K562 (cell line): Measurements from ENCODE around the gene GIMAP8. TPM values are rescaled to one million over a fixed set of nuclear protein-coding genes. Genes with fewer than 3 reads are reported as not detected.

Source experiments
- ATAC-seq: fragments of 200-7000 bp; cut with Tn5 transposase; 3 replicates; pipeline ENCODE4 v1.9.1; 2020; ENCODE audit warnings: moderate library complexity
- Bru-seq: library from RNA; stranded (reverse); fragments of 400-500 nt; gene quantifications from one replicate; lab custom pipeline; 2021; lab: Mats Ljungman, UMichigan
- BruChase-seq, 2 experiments: library from RNA; stranded (reverse); fragments of 400-500 nt; gene quantifications; one replicate each; lab custom pipeline; 2021; lab: Mats Ljungman, UMichigan
- BruUV-seq: library from RNA; stranded (reverse); fragments of 400-500 nt; replicated peaks from 2 replicates; lab custom pipeline; 2021; lab: Mats Ljungman, UMichigan
- CTCF ChIA-PET: fragments of 300-600 bp; formaldehyde crosslinking; extraction: SDS; loops from one replicate; lab custom pipeline; 2021; ENCODE audit warnings: low intra/inter-chr PET ratio; lab: Yijun Ruan, JAX
- POLR2A ChIA-PET: fragments of 300-600, 350-650 bp; sonication (Branson Sonifier 250); formaldehyde crosslinking; extraction: SDS; loops from one replicate; lab custom pipeline; 2021; ENCODE audit warnings: antibody characterized with exemption, inconsistent platforms; lab: Yijun Ruan, JAX
- DNase-seq, 4 experiments: peaks; one replicate each; pipeline versions ENCODE4 v3.0.0 to v3.0.0-alpha.2; 2011 to 2018; ENCODE audit warnings: low spot score in 3 of 4, mixed read lengths in 3 of 4; ENCODE audit errors: extremely low read depth in 1 of 4
- FAIRE-seq: peaks from 2 replicates; lab custom pipeline; 2011; peaks lifted over from hg19 to GRCh38; lab: Jason Lieb, UNC
- H2AFZ ChIP-seq: 2 replicates; pipeline ENCODE4 v1.6.0; 2011; ENCODE audit warnings: low read depth, low read length, control low read depth, inconsistent platforms
- H3K27ac ChIP-seq: fragments of 200-600 bp; 3 replicates; pipeline ENCODE4 v1.8.0; 2011; ENCODE audit warnings: low read depth, mild to moderate bottlenecking, control low read depth, inconsistent platforms, low read length, moderate library complexity, mixed read lengths; ENCODE audit errors: extremely low read depth
- H3K27me3 ChIP-seq, 2 experiments: fragments of 300-600 bp in 1 of 2; 2 replicates in 1 of 2; 3 replicates in 1 of 2; pipeline versions ENCODE4 v1.6.0 to v1.8.0; 2011; ENCODE audit warnings: inconsistent platforms in 2 of 2, low read length in 2 of 2, mild to moderate bottlenecking in 1 of 2, mixed read lengths in 1 of 2, moderate library complexity in 1 of 2; ENCODE audit not compliant: control insufficient read depth in 2 of 2, insufficient read depth in 2 of 2
- H3K36me3 ChIP-seq: fragments of 300-600 bp; 3 replicates; pipeline ENCODE4 v1.8.0; 2011; ENCODE audit warnings: mild to moderate bottlenecking, low read length, inconsistent platforms; ENCODE audit not compliant: control insufficient read depth, insufficient read depth
- H3K4me1 ChIP-seq, 2 experiments: fragments of 200-600 bp in 1 of 2; replicated peaks in 1 of 2; 2 replicates in 1 of 2; 3 replicates in 1 of 2; pipeline versions ENCODE4 v1.5.1 to v1.8.0; 2011; ENCODE audit warnings: inconsistent platforms in 2 of 2, low read length in 2 of 2, mild to moderate bottlenecking in 1 of 2, mixed read lengths in 1 of 2, moderate library complexity in 1 of 2; ENCODE audit not compliant: control insufficient read depth in 2 of 2, insufficient read depth in 2 of 2
- H3K4me2 ChIP-seq: 2 replicates; pipeline ENCODE4 v1.6.1; 2011; ENCODE audit warnings: low read length, control low read depth, inconsistent platforms, mixed read lengths; ENCODE audit not compliant: insufficient read depth
- H3K4me3 ChIP-seq: fragments of 200-600 bp; sonication (generic), shearing (Covaris generic); 2 replicates; pipeline ENCODE4 v1.5.1; 2016; ENCODE audit warnings: control low read depth, inconsistent platforms
- H3K79me2 ChIP-seq: fragments of 200-600 bp; 3 replicates; pipeline ENCODE4 v1.8.0; 2011; ENCODE audit warnings: low read length, inconsistent platforms; ENCODE audit not compliant: control insufficient read depth, insufficient read depth
- H3K9ac ChIP-seq, 2 experiments: 2 replicates each; pipeline versions ENCODE4 v1.6.0 to v1.6.1; 2011; ENCODE audit warnings: low read depth in 2 of 2, low read length in 2 of 2, control low read depth in 1 of 2, inconsistent platforms in 1 of 2, mild to moderate bottlenecking in 1 of 2, mixed read lengths in 1 of 2; ENCODE audit not compliant: insufficient read depth in 1 of 2
- H3K9me1 ChIP-seq: one replicate; pipeline ENCODE4 v1.6.0; 2011; ENCODE audit warnings: inconsistent platforms, mild to moderate bottlenecking, low read length, moderate library complexity; ENCODE audit not compliant: control insufficient read depth, insufficient read depth
- H3K9me3 ChIP-seq: replicated peaks from 2 replicates; pipeline ENCODE4 v1.5.1; 2011; ENCODE audit warnings: low read depth, low read length, inconsistent platforms; ENCODE audit not compliant: control insufficient read depth, insufficient read depth
- H4K20me1 ChIP-seq: replicated peaks from 2 replicates; pipeline ENCODE4 v1.6.1; 2011; ENCODE audit warnings: low read length, inconsistent platforms, mixed read lengths; ENCODE audit not compliant: control insufficient read depth, insufficient read depth
- SPI1 ChIP-seq: IDR thresholded peaks from 2 replicates; pipeline ENCODE4 v1.6.1; 2011; ENCODE audit warnings: low read depth, low read length, control low read depth, borderline replicate concordance
- ZNF280B ChIP-seq: fragments of 250-450 bp; sonication (Bioruptor Pico); IDR thresholded peaks from 2 replicates; pipeline ENCODE4 v1.5.1; 2021; ENCODE audit warnings: mild to moderate bottlenecking
- WGBS: fragments of 100-300 bp; shearing (Covaris generic); methylation state at CpG from one replicate; pipeline ENCODE4 v1.1.6; 2016; ENCODE audit warnings: low coverage, mixed read lengths; ENCODE audit not compliant: insufficient coverage; ENCODE audit errors: missing lambda C conversion rate; 5-methylcytosine and 5-hydroxymethylcytosine counted together
- in situ Hi-C: fragments of 300-500 bp; cut with MboI; formaldehyde crosslinking; loops from 4 replicates; pipeline ENCODE4 v1.15.0; 2018; ENCODE audit warnings: inconsistent platforms, mixed read lengths
- intact Hi-C: fragments of 100-400 bp; cut with micrococcal nuclease; formaldehyde crosslinking; loops from 2 replicates; pipeline ENCODE4 v1.14.2; 2022
- long read RNA-seq, 3 experiments: library from polyadenylated mRNA in 2 of 3; library from RNA in 1 of 3; unstranded in 2 of 3; stranded (forward) in 1 of 3; transcript quantifications; one replicate each; pipeline ENCODE4 v2.0.0, GENCODE V29; 2019 to 2022
- polyA minus RNA-seq, 3 experiments: library from RNA; depleted of rRNA, polyadenylated mRNA; stranded (reverse); fragments of >200 nt; gene quantifications; 2 replicates each; pipeline ENCODE4 v1.2.3, GENCODE V29; 2011
- polyA plus RNA-seq, 8 experiments: library from polyadenylated mRNA; depleted of rRNA in 4 of 8; stranded (reverse) in 5 of 8; unstranded in 3 of 8; fragments of >200 nt; fragmentation: Nextera tagmentation in 2 of 8; fragmentation: Illumina TruSeq in 1 of 8; extraction: Ambion mirVana in 2 of 8; extraction: Trizol in 1 of 8; gene quantifications; 2 replicates each; pipeline versions ENCODE4 v1.2.1 to v1.2.3, GENCODE V29; 2011 to 2014; ENCODE audit warnings: inconsistent platforms in 1 of 8, missing spikeins in 1 of 8
- total RNA-seq, 7 experiments: library from RNA; depleted of rRNA in 6 of 7; stranded (reverse); fragments of >200 nt in 6 of 7; fragmentation: Illumina TruSeq in 2 of 7; extraction: Trizol in 2 of 7; gene quantifications; 2 replicates each; pipeline versions ENCODE4 v1.2.1 to v1.2.3, GENCODE V29; 2011 to 2021; ENCODE audit warnings: low replicate concordance in 1 of 7

Gene GIMAP8
- total RNA-seq (2011; cell fraction: chromatin; rRNA removed; ENCODE audit: low replicate concordance), result not detected in 2 replicates
- not detected in 2 replicates for total RNA-seq (2011; cell fraction: nucleolus; rRNA removed)
- total RNA-seq (2011; cell fraction: nucleoplasm; rRNA removed), result not detected in 2 replicates
- total RNA-seq (2014; rRNA removed), result not detected in 2 replicates
- total RNA-seq (2014; rRNA removed; fragmentation: Illumina TruSeq; extraction: Trizol), result not detected in 2 replicates
- not detected in 2 replicates for total RNA-seq (2015; rRNA removed; fragmentation: Illumina TruSeq; extraction: Trizol)
- total RNA-seq (2021), result 0.16 TPM in 1 of 2 replicates, not detected in the other
- polyA plus RNA-seq (2011; rRNA removed), result not detected in 2 replicates
- not detected in 2 replicates for polyA plus RNA-seq (2011; cell fraction: cytosol; rRNA removed)
- polyA plus RNA-seq (2011; cell fraction: nucleus; rRNA removed), result not detected in 2 replicates
- 0.01 TPM in 2 replicates for polyA plus RNA-seq (2012)
- polyA plus RNA-seq (2014; fragmentation: Illumina TruSeq; extraction: Trizol), result not detected in 2 replicates
- polyA plus RNA-seq (2014; fragmentation: Nextera tagmentation; extraction: Ambion mirVana), result not detected
- polyA plus RNA-seq (2014; rRNA removed), result not detected in 2 replicates
- polyA minus RNA-seq (2011; rRNA and poly(A)+ RNA removed), result not detected in 2 replicates
- not detected in 2 replicates for polyA minus RNA-seq (2011; cell fraction: cytosol; rRNA and poly(A)+ RNA removed)
- polyA minus RNA-seq (2011; cell fraction: nucleus; rRNA and poly(A)+ RNA removed), result not detected in 2 replicates
- not detected for Bru-seq, nascent RNA
- percentile 9 among the genes with signal in this experiment for BruChase-seq, experiment 1, labeled RNA remaining after a 2-hour chase
- percentile 5 among the genes with signal in this experiment for BruChase-seq, experiment 2, labeled RNA remaining after a 6-hour chase
- long read RNA-seq, experiment 1, result 0 reads
- long read RNA-seq, experiment 2, result 0 reads
- long read RNA-seq, experiment 3, result 0 reads

DNA sequence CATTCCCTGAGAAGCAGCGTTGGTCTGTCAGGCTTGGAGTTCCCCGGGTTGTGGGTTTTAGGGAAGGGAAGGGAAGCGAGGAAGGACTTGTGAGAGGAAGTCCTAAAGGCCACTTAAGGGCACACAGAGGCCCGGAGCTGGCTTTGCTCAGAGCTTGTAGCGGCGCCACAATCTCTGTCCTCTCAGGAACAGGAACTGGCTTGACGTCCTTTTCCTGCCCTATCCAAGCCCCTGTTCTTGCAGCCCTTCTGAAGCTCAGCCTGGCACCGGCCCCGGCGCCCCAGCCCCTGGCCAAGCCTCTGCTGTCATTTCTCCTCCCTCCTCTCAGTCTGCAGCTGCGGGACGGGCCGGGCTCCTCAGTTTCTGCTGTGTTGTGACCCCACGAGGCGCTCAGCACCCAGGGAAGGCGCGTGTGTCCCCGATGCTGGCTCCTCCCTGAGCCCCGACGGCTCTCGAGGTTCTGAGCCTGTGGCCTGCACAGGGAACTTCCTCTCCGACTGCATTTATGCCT, at the start of gene GIMAP8:
GIMAP8 (plus strand) TSS at position 140 of the 511 bp plus-strand sequence. CDS start 16,069 bp downstream, outside the sequence.
- Histone ChIP-seq H4K20me1 (0 out of 2 replicates have a peak, but pooled peaks cover 5% of the 10 kb centered on the region), H3K27ac (no peak within 1 kb of the TSS), H3K9me1 (no peaks in the 10 kb centered on the region), H3K9me3 (no peaks in the 10 kb centered on the region), H2AFZ (no peak within 1 kb of the TSS), H3K27me3 (peaks cover 38 to 72% of the 10 kb centered on the region in 2 experiments), H3K79me2 (no peaks in the 10 kb centered on the region), H3K9ac (0 out of 4 replicates have a peak within 1 kb of the TSS, but pooled peaks of 1 of the 2 experiments have one; percentile 3), H3K4me3 (no peak within 1 kb of the TSS), H3K4me2 (no peak within 1 kb of the TSS), H3K36me3 (no peaks in the 10 kb centered on the region), H3K4me1 (peaks cover 0 to 4% of the 10 kb centered on the region in 2 experiments; a peak in 3 of 5 replicates)
- DNase-seq (peak in 1 of 4 experiments; percentile 8), FAIRE-seq (no peak), ATAC-seq (no peak)
- intact Hi-C loops (no loop called here), in situ Hi-C loops (no loop called here)
- no TSS peak for BruUV-seq
- 1% methylated on average over 22 of the region's 22 CpGs for WGBS
- TF ChIP-seq ZNF280B (CRISPR knock-in tag) (no peak), SPI1 (peak; percentile 36; the same call in 1 of the 2 replicates)
- ChIA-PET CTCF (no interaction called here), POLR2A (interaction anchor here (0.5 to 1.8 kb wide), 5 partner anchors 16 to 434 kb away, joined by 3 to 5 read pairs (median 5); no protein-coding TSS in a partner anchor)
